Activated CD4-positive, CD25-positive, alpha-beta regulatory T cell (primary cell): Measurements from ENCODE around the gene ST7.

Experiments used
- DNase-seq, 4 experiments: peaks; one replicate each; lab custom pipeline; 2025; lab: John Stamatoyannopoulos, UW

The ST7 gene

GRCh38 chr7:116977172-116977571, 23.9 kb downstream of the ST7 start:
- no peak for DNase-seq

GRCh38 chr7:116978006-116978405, 24.7 kb downstream of the ST7 start:
- DNase-seq: no peak

GRCh38 chr7:116979430-116979829, 26.1 kb downstream of the ST7 start:
- DNase-seq: no peak

- no peak for DNase-seq
Observed at GRCh38 chr7:116980354-116980753, 27.1 kb downstream of the ST7 start.

- no peak for DNase-seq
Observed at GRCh38 chr7:116981939-116982338, 28.6 kb downstream of the ST7 start.

GRCh38 chr7:116984511-116984910, 31.2 kb downstream of the ST7 start:
- no peak for DNase-seq

GRCh38 chr7:116984917-116985316, 31.6 kb downstream of the ST7 start:
- DNase-seq: no peak

GRCh38 chr7:116985575-116985974, 32.3 kb downstream of the ST7 start:
- no peak for DNase-seq

- DNase-seq: no peak
Observed at GRCh38 chr7:116986611-116987565, 33.6 kb downstream of the ST7 start.

GRCh38 chr7:116988363-116988989, 35.2 kb downstream of the ST7 start:
- DNase-seq: no peak

- no peak for DNase-seq
Observed at GRCh38 chr7:116990056-116990455, 36.8 kb downstream of the ST7 start.

GRCh38 chr7:116991233-116991632, 37.9 kb downstream of the ST7 start:
- DNase-seq: no peak

- DNase-seq: no peak
Observed at GRCh38 chr7:116994611-116995010, 41.3 kb downstream of the ST7 start.

- no peak for DNase-seq
Observed at GRCh38 chr7:116997972-116998371, 44.7 kb downstream of the ST7 start.

- no peak for DNase-seq
Observed at GRCh38 chr7:116998567-116999175, 45.4 kb downstream of the ST7 start.

- DNase-seq: no peak
Observed at GRCh38 chr7:116999311-116999710, 46.0 kb downstream of the ST7 start.

GRCh38 chr7:117001283-117001682, 48.0 kb downstream of the ST7 start:
- no peak for DNase-seq

- no peak for DNase-seq
Observed at GRCh38 chr7:117004899-117005298, 51.6 kb downstream of the ST7 start.

- no peak for DNase-seq
Observed at GRCh38 chr7:117005449-117005848, 52.1 kb downstream of the ST7 start.

- no peak for DNase-seq
Observed at GRCh38 chr7:117006907-117007684, 53.8 kb downstream of the ST7 start.

- no peak for DNase-seq
Observed at GRCh38 chr7:117008118-117008885, 55.0 kb downstream of the ST7 start.
